ENCODE measurements around the gene UNCX.

The UNCX gene

GRCh38 chr7:1244700-1245523, 12.2 kb downstream of the UNCX start:
- DNase-seq, result no peak

GRCh38 chr7:1245524-1246050, 12.9 kb downstream of the UNCX start:
- no peak for DNase-seq

- DNase-seq, result no peak
These were observed 13.6 kb downstream of the UNCX start for GRCh38 chr7:1246160-1246870.

DNA sequence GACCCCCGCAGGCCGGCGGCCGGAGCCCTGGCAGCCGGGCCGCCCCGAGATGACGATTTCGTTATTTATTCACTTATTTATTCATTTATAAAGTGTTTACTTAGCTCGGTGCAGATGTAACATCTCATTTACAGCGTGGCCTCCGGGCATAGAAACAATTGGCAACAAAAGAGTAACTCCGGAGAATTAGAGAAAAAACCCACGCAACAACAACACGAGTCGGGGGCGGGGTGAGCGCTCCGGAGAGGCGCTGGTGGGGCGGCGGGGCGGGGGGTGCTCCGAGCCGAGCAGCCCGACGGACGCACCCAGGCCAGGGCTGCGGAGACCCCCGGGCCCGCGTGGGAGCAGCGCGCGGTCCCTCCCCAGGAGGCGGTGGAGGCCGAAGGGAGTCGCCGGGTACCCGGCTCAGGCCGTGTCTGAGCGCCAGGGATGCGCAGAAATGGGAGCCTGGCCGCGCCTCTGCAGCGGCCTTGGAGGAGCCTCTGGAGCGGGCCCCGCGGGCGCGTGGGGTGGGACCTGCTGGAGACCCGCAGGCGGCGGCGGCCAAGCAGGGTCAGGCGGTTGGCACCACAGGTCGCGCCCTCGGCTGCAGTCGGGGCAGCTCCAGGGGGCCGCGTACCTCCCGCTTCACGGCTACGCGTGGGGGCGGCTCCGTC, 14.3 kb downstream of the UNCX start:
- no peak for DNase-seq

- no peak for DNase-seq
These were observed 14.9 kb downstream of the UNCX start for GRCh38 chr7:1247527-1248041.

GRCh38 chr7:1248143-1248915, 15.7 kb downstream of the UNCX start:
- DNase-seq, result no peak

DNA sequence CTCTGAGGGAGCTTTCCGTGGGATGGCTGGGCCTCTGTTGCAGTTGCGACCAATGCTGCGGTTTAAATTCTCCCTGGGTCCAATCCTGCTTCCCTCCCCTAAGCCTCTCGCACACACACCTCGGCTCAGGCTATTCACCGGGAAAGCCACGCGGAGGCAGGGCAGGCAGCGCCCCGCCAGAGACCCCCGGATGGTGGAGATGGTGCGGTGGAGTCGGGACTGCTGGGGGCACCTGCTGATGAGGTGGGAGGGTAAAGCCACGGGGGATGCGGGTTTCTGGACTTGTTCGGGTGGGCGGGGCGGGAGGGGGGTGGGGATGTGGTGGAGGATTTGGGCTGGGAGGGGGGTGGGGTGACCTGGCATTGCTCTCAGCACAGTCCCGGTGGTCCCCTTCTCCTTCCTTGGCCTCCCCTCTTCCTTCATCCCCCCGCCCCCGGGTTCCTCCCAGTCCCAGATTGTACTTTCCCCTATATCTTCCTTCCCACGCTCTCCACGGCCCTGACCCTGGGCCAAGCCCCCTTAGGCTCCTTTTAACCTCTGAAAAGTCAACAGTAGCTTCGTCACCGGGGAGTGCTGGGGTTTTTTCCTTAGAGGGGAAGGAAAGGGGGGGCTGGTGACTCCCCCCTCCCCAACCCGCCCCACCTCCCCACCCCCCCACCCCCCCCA, 16.4 kb downstream of the UNCX start:
- no peak for DNase-seq

- no peak for DNase-seq
These were observed 17.1 kb downstream of the UNCX start for GRCh38 chr7:1249731-1250130.

DNA sequence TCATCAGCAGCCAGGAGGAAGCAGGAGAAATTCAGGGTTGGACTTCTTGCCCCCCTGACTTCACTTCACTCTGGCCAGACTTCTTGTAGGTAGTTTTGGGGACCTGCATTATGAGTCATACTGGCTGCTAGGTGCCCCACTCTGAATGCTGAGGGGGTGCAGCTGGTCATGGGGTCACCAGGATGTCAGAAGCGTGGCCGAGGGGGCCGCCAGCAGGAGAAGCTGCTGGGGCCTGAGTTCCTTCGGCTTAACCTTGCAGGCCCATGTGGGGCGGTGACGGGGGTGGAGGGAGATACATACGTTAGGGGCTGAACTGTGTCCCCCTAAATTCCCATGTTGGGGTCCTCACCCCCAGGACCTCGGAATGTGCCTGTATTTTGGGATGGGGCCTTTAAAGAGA, 18.2 kb downstream of the UNCX start:
- no peak for DNase-seq

GRCh38 chr7:1251796-1252539, 19.3 kb downstream of the UNCX start:
- no peak for DNase-seq

- DNase-seq, result no peak
These were observed 19.9 kb downstream of the UNCX start for GRCh38 chr7:1252540-1253090.

DNA sequence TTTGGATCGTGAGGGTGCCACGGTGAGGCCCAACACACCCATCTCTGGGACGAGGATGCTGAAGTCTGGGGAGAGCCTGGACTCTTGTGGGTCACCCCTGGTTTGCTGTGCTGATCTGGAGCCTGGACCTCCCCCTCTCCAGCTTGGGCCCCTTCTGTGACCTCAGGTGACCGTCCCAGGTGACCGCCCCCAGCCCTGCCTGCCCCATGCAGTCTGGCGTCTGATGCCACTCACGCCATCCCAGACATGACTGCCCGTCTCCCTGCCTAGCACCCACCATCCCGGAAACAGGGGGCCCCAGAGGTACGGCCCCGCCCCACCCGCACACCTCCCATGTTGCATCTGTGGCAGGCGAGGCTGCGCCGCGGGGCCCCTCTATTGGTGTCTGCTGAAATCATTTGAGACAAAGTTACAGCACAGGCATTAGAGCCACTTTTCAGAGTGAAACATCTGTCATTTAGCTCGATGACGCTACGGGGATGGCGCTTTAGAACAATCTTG, 21.1 kb downstream of the UNCX start:
- no peak for DNase-seq

DNA sequence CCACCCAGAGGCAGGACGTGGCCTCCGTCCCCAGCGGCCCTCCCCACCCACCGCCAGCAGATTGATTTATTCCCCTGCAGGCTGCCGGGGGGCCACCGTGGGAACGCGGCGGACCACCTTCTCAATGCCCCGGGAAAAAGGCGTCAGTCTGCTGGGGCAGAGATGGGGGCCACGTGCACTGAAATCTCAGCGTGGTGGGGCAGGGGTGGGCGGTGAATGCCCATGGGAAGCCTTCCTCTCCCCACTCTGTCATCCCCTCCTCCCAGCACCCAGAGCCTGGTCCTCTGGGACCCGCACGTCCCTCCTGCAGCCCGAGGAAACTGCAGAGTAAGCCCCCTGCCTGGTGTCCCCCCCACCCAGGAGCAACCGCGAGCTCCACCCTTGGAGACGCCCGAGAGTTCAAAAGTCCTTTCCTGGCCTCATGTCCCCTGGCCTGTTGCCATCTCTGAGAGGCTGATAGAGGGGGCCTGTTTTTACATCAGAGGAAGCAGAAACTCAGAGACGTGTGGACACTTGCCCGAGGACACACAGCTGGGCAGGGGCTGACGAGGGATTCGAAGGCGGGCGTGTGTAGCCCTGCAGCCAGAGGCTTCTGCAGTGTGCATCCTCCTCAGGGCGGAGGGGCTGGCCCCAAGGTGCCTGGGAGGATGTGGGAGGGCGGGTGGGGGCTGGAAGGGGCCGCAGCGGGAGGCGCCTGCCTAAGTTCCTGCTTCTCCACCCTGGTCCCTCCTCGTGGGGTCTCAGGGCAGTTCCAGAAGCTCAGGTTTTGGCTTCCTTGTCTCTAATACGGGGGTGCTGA, 21.8 kb downstream of the UNCX start:
- DNase-seq, result no peak

- DNase-seq, result no peak
These were observed 22.6 kb downstream of the UNCX start for GRCh38 chr7:1255080-1255816.

- no peak for DNase-seq
These were observed 23.2 kb downstream of the UNCX start for GRCh38 chr7:1255817-1256340.

DNA sequence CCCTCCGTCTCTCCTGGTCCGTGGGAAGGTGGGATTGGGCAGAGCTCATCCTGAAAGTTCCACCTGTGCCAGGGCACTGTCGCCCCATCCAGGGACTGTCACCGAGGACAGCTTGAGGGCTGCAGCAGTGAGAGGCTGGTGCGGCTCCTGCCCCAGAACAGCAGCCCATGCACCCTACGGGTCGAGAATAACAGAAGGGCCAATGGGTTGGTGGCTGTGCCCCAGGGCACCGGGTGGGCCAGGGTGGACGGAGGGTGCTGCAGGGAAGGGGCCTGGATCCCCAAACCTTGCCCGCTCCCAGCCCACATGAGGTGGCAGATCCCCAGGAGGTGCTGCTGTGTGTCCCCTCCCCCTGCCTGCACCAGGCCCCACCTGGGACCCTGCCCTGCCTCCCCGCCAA, 23.9 kb downstream of the UNCX start:
- no peak for DNase-seq

DNA sequence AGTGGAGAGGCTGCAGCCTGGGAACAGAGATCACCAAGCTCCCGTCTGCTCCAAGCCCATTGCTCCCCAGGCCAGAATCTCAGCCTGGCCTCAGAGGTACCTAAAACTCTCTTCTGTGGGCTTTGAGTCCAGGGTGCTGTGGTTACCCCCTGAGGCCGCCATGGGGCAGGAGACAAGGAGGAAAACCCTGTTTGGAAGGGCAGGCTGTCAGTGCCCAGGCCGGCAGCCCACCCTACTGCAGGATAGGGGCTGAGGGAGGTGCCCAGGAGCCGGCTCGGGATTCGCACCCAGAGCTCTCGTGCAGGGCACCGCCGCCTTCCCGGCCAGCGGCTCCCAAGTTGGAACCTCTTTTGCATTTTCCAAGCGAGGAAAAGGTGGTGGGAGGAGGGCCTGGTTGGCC, 24.5 kb downstream of the UNCX start:
- DNase-seq, result no peak

DNA sequence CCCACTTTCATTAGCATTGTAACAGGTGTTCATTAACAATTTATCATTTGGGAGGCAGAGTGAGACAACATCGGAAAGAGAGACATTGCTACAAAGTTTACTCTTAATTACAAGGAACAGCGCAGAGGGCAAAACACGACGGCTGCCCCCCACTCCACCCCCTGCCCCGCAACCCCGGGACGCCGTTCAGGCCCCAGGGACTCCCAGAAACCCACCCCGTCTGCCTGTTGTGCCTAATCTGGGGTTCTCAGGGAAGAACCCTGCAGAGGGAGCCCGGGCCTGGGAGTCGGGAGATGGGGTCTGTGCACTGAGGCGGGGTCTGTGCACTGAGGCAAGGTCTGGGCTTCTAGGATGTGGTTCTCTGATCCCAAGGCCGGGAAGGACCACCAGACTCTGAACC, 25.2 kb downstream of the UNCX start:
- DNase-seq, result no peak

Measured in CD4-positive, alpha-beta T cell treated with Interleukin-21 for 1 hour (primary cell).